ENCODE data around the gene DNAI4.

DNAI4 gene

GRCh38 chr1:66929999-66930822 lies 5.6 kb upstream of the DNAI4 start:
- ChIA-PET CTCF (interaction anchor here (0.6 to 0.9 kb wide), 3 partner anchors 42 to 430 kb away, joined by 3 read pairs; no protein-coding TSS in a partner anchor), POLR2A (interaction anchor here (0.9 to 2.1 kb wide), 3 partner anchors 9 to 51 kb away, joined by 3 to 11 read pairs (median 6); no protein-coding TSS in a partner anchor)
- H3K9me3 ChIP-seq (ENCODE audit: control insufficient read depth, insufficient read depth, low read depth, low read length) = no peaks in the 10 kb centered on the region
- peak overlapping the region; percentile 93 for H3K4me3 ChIP-seq (ENCODE audit: low read depth, low read length)
- peak overlapping the region; percentile 71 for H3K27ac ChIP-seq (ENCODE audit: extremely low read depth, low read depth, low read length)
- no peaks in the 10 kb centered on the region for H3K36me3 ChIP-seq (ENCODE audit: control insufficient read depth in 2 of 2, insufficient read depth in 1 of 2, low read length in 2 of 2)
- peaks cover 8% of the 10 kb centered on the region for H3K4me1 ChIP-seq (ENCODE audit: control insufficient read depth, insufficient read depth, low read length)
- TF ChIP-seq KLF10 (tag by site-specific recombination; IDR thresholded peaks at IDR 0.05) = peak; percentile 87
- no peak for TF ChIP-seq GLI4 (tag by site-specific recombination; IDR thresholded peaks at IDR 0.05)
- TF ChIP-seq ZBTB26 (tag by site-specific recombination; optimal IDR thresholded peaks at IDR 0.05) = peak; percentile 97
- TF ChIP-seq ZNF398 (tag by site-specific recombination; IDR thresholded peaks at IDR 0.05) = peak; percentile 73
- TF ChIP-seq ZNF76 (tag by site-specific recombination; IDR thresholded peaks at IDR 0.05; ENCODE audit: borderline replicate concordance, low read depth) = peak; percentile 58
- peak; percentile 65; the same call in 1 of the 2 replicates for TF ChIP-seq ZSCAN30 (tag by site-specific recombination; IDR thresholded peaks at IDR 0.05)
- TF ChIP-seq RBAK (tag by site-specific recombination; IDR thresholded peaks at IDR 0.05) = no peak
- peak; percentile 99 for TF ChIP-seq SCRT2 (tag by site-specific recombination; IDR thresholded peaks at IDR 0.05)
- peak; percentile 97 for TF ChIP-seq ZBTB8A (tag by site-specific recombination; IDR thresholded peaks at IDR 0.05)
- peak; percentile 65 for TF ChIP-seq ZNF2 (tag by site-specific recombination; IDR thresholded peaks at IDR 0.05)
- TF ChIP-seq ZNF146 (tag by site-specific recombination; IDR thresholded peaks at IDR 0.05) = 0 out of 2 replicates have a peak, but pooled peaks have one; percentile 2
- TF ChIP-seq SP3 (tag by site-specific recombination; IDR thresholded peaks at IDR 0.05) = peak; percentile 73
- peak; percentile 72 for TF ChIP-seq ZBTB11 (tag by site-specific recombination; conservative IDR thresholded peaks at IDR 0.05; ENCODE audit: low read depth)
- TF ChIP-seq ZNF660 (tag by site-specific recombination; IDR thresholded peaks at IDR 0.05) = 0 out of 2 replicates have a peak, but pooled peaks have one; percentile 79
- TF ChIP-seq ZNF138 (tag by site-specific recombination; IDR thresholded peaks at IDR 0.05; ENCODE audit: borderline replicate concordance) = no peak
- peak; percentile 61; the same call in 1 of the 2 replicates for TF ChIP-seq OVOL3 (tag by site-specific recombination; IDR thresholded peaks at IDR 0.05)
- TF ChIP-seq KLF7 (tag by site-specific recombination; IDR thresholded peaks at IDR 0.05; ENCODE audit: borderline replicate concordance) = no peak
- TF ChIP-seq HOXD13 (CRISPR knock-in tag; IDR thresholded peaks at IDR 0.05; ENCODE audit: borderline replicate concordance) = 0 out of 2 replicates have a peak, but pooled peaks have one; percentile 28
- peak; percentile 50; the same call in 1 of the 2 replicates for TF ChIP-seq KLF16 (tag by site-specific recombination; IDR thresholded peaks at IDR 0.05)
- peak; percentile 58; the same call in 1 of the 2 replicates for TF ChIP-seq ZBTB20 (tag by site-specific recombination; IDR thresholded peaks at IDR 0.05)
- no peak for TF ChIP-seq ZNF350 (tag by site-specific recombination; IDR thresholded peaks at IDR 0.05)
- peak; percentile 75; the same call in 1 of the 2 replicates for TF ChIP-seq ZFP37 (tag by site-specific recombination; IDR thresholded peaks at IDR 0.05)
- TF ChIP-seq ZNF658 (tag by site-specific recombination; IDR thresholded peaks at IDR 0.05) = no peak
- peak; percentile 78; the same call in 1 of the 2 replicates for TF ChIP-seq ZNF394 (tag by site-specific recombination; IDR thresholded peaks at IDR 0.05; ENCODE audit: borderline replicate concordance)
- no peak for TF ChIP-seq ZNF48 (tag by site-specific recombination; IDR thresholded peaks at IDR 0.05)
- peak; percentile 83; the same call in 1 of the 2 replicates for TF ChIP-seq BCL11B (tag by site-specific recombination; IDR thresholded peaks at IDR 0.05; ENCODE audit: low read depth)
- TF ChIP-seq ZNF747 (tag by site-specific recombination; IDR thresholded peaks at IDR 0.05) = no peak
- TF ChIP-seq ZNF704 (tag by site-specific recombination; IDR thresholded peaks at IDR 0.05) = peak; percentile 88
- 0 out of 2 replicates have a peak, but pooled peaks have one; percentile 45 for TF ChIP-seq ZNF324 (tag by site-specific recombination; IDR thresholded peaks at IDR 0.05)

Measured in HEK293 (cell line).